Calu3 (cell line): ENCODE results near the gene PRSS16. TPM values are rescaled to one million over a fixed set of nuclear protein-coding genes. Genes with fewer than 3 reads are reported as not detected.

Source experiments
- BruUV-seq: library from RNA; stranded (reverse); fragments of 400-500 nt; replicated peaks from 2 replicates; lab custom pipeline; 2021; lab: Mats Ljungman, UMichigan
- CTCF ChIA-PET: fragments of 300-600 bp; sonication (Branson Sonifier 250); formaldehyde crosslinking; loops from one replicate; lab custom pipeline; 2022; ENCODE audit warnings: antibody characterized with exemption; lab: Charles Lee
- DNase-seq: peaks from one replicate; pipeline ENCODE4 v3.0.0; 2022
- H3K27ac Mint-ChIP-seq: one replicate; pipeline ENCODE4 v1.8.0; 2022; ENCODE audit warnings: mixed read lengths; ENCODE audit not compliant: unreplicated experiment
- H3K27me3 Mint-ChIP-seq: one replicate; pipeline ENCODE4 v1.8.0; 2022; ENCODE audit warnings: mixed read lengths; ENCODE audit not compliant: unreplicated experiment
- H3K36me3 Mint-ChIP-seq: one replicate; pipeline ENCODE4 v1.8.0; 2022; ENCODE audit warnings: mild to moderate bottlenecking, moderate library complexity, mixed read lengths; ENCODE audit not compliant: insufficient read depth, unreplicated experiment
- H3K4me1 Mint-ChIP-seq: one replicate; pipeline ENCODE4 v1.8.0; 2022; ENCODE audit warnings: mild to moderate bottlenecking, low read depth, mixed read lengths; ENCODE audit not compliant: unreplicated experiment
- H3K4me3 Mint-ChIP-seq: one replicate; pipeline ENCODE4 v1.8.0; 2022; ENCODE audit warnings: mild to moderate bottlenecking, low read depth, moderate library complexity, mixed read lengths; ENCODE audit not compliant: unreplicated experiment
- H3K9me3 Mint-ChIP-seq: one replicate; pipeline ENCODE4 v1.8.0; 2022; ENCODE audit warnings: low read depth, mixed read lengths; ENCODE audit not compliant: unreplicated experiment
- intact Hi-C: fragments of 100-400 bp; cut with micrococcal nuclease; formaldehyde crosslinking; loops from one replicate; pipeline ENCODE4 v1.10.0; 2022; ENCODE audit not compliant: unreplicated experiment
- total RNA-seq: library from RNA; stranded (reverse); gene quantifications from 2 replicates; pipeline ENCODE4 v1.2.3, GENCODE V29; 2022
- TF ChIP-seq, protein P1 (sequence below): fragments of 200-600 bp; IDR thresholded peaks from one replicate; pipeline ENCODE4 v1.8.0; 2022; ENCODE audit warnings: antibody characterized with exemption; ENCODE audit not compliant: unreplicated experiment

The PRSS16 gene
- total RNA-seq, 1 experiment from 2014 or later = 31.3 TPM

- Mint-ChIP-seq H3K9me3 (no peaks in the 10 kb centered on the region), H3K27ac (peak overlapping the region; percentile 85), H3K27me3 (no peaks in the 10 kb centered on the region), H3K4me3 (peak overlapping the region; percentile 52), H3K36me3 (peaks cover 17% of the 10 kb centered on the region), H3K4me1 (peaks cover 15% of the 10 kb centered on the region)
- TF ChIP-seq, protein P1, sequence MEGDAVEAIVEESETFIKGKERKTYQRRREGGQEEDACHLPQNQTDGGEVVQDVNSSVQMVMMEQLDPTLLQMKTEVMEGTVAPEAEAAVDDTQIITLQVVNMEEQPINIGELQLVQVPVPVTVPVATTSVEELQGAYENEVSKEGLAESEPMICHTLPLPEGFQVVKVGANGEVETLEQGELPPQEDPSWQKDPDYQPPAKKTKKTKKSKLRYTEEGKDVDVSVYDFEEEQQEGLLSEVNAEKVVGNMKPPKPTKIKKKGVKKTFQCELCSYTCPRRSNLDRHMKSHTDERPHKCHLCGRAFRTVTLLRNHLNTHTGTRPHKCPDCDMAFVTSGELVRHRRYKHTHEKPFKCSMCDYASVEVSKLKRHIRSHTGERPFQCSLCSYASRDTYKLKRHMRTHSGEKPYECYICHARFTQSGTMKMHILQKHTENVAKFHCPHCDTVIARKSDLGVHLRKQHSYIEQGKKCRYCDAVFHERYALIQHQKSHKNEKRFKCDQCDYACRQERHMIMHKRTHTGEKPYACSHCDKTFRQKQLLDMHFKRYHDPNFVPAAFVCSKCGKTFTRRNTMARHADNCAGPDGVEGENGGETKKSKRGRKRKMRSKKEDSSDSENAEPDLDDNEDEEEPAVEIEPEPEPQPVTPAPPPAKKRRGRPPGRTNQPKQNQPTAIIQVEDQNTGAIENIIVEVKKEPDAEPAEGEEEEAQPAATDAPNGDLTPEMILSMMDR = no peak
- no peak for DNase-seq
- CTCF ChIA-PET = no interaction called here
- BruUV-seq = no TSS peak
- intact Hi-C loops = no loop called here
Measured at GRCh38 chr6:27230758-27231111, 16.8 kb upstream of the PRSS16 start.

- Mint-ChIP-seq H3K4me3 (peak overlapping the region; percentile 63), H3K27me3 (no peaks in the 10 kb centered on the region), H3K27ac (peak overlapping the region; percentile 49), H3K36me3 (peaks cover 47% of the 10 kb centered on the region), H3K4me1 (peaks cover 46% of the 10 kb centered on the region), H3K9me3 (no peaks in the 10 kb centered on the region)
- intact Hi-C loops = no loop called here
- TF ChIP-seq, protein P1 = no peak
- CTCF ChIA-PET = no interaction called here
- BruUV-seq = no TSS peak
- DNase-seq = no peak
Measured at GRCh38 chr6:27234576-27234975, 12.9 kb upstream of the PRSS16 start.

DNA sequence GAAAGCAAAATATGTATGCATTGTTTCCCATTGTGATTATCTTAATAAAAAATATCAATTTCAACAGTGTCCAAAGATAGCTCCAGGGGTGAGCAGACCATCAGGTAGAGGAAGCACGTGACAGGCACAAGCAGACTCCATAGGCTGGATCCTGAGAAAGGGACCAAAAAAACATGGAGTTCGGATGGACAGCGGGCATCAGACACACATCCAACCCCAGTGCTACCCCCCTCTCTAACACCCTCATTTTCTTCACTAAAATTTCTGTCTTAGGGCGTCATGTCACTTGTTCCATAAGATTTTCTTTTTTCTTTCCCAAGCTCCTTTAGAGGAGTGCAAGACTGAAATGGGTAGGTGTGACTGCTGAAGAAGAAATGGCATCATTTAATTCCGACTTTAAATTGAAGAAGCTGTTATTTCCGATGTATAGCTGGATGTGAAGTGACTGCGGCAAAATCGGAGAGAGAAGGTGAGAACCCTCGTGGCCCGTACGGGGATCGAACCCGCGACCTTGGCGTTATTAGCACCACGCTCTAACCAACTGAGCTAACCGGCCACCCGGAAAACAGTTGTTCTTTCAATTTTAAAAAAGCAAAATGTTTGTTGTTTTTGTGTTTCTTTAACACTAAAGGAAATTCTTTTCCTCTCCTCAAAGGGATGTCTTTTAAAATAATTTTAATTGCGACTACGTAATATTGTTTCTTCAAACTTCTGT lies 10.3 kb upstream of the PRSS16 start:
- peak overlapping the region; percentile 50 for H3K27ac Mint-ChIP-seq
- intact Hi-C loops = loop anchor here (1.0 to 5.0 kb wide), 4 partner anchors 14 to 265 kb away; partner anchors contain the start of gene ZNF184
- BruUV-seq = no TSS peak

DNA sequence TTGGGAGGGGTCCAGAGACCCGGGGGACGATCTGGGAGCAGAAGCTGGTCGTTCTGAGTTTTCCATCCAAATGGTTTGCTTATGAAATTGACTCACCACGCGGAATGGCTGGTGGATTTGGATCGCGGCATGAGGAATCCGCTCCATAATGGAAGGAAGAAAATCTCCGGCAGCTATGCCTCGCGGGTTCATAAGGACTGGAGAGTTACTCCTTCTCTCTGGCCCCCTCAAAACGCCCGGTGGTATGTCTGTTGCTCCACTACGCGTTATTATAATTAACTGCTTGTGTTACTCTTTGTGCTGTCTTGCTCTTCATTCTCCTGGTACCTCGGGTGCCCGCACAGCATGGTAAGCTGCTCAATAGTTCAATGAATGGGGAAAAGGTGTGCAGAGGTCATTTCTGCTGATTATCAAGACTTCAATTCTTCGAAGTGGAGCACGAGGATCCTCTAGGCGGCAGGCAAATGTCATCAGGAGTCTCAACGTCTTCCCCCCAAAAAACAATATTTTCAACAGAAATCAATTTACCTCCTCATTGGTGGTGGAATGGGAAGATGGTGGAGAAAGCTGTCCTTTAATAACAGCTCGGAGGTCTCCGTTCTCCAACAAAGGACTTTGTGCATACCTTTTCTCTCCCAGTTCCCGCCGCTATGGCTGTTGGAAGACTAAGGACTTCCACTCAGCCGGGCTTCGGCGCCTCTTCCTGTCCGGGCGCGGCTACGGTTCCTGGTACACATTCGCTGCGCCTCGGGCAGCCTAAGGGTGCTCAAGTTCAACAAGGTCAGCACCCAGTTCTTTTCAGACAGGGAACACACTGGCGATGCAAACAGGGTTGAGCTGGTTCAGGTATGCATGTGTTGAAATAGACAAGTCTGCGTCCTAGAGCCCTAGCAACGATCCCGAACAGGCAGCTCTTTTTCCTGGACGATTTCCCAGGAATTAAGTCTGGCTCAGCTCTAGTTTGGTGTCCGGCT lies 9.2 kb upstream of the PRSS16 start:
- CTCF ChIA-PET = interaction anchor here (0.5 to 1.4 kb wide), 4 partner anchors 13 to 1586 kb away, joined by 3 to 8 read pairs (median 4); no protein-coding TSS in a partner anchor
- H3K9me3 Mint-ChIP-seq = no peaks in the 10 kb centered on the region
- H3K36me3 Mint-ChIP-seq = peaks cover 40% of the 10 kb centered on the region
- BruUV-seq = no TSS peak
- peak overlapping the region; percentile 69 for H3K4me3 Mint-ChIP-seq
- intact Hi-C loops = loop anchor here (5.0 kb wide), 3 partner anchors 59 to 264 kb away; partner anchors contain the start of gene ZNF184
- peak; percentile 38 for DNase-seq
- H3K27ac Mint-ChIP-seq = peak overlapping the region; percentile 50
- H3K4me1 Mint-ChIP-seq = peaks cover 39% of the 10 kb centered on the region
- TF ChIP-seq, protein P1 = no peak
- H3K27me3 Mint-ChIP-seq = peaks cover 13% of the 10 kb centered on the region

More for the DNA sequence above, 10.3 kb upstream of the PRSS16 start:
- H3K36me3 Mint-ChIP-seq = peaks cover 40% of the 10 kb centered on the region
- CTCF ChIA-PET = interaction anchor here (1.0 to 1.1 kb wide), 3 partner anchors 14 to 515 kb away, joined by 3 to 6 read pairs (median 3); no protein-coding TSS in a partner anchor
- TF ChIP-seq, protein P1 = no peak
- peak; percentile 69 for DNase-seq
- H3K4me3 Mint-ChIP-seq = peak overlapping the region; percentile 20
- H3K4me1 Mint-ChIP-seq = peaks cover 39% of the 10 kb centered on the region
- H3K9me3 Mint-ChIP-seq = no peaks in the 10 kb centered on the region
- H3K27me3 Mint-ChIP-seq = peaks cover 2% of the 10 kb centered on the region
